K562 (cell line): ENCODE results near the gene SH2D5. TPM values are rescaled to one million over a fixed set of nuclear protein-coding genes. Genes with fewer than 3 reads are reported as not detected.

Experiments
- ATAC-seq: fragments of 200-7000 bp; cut with Tn5 transposase; 3 replicates; pipeline ENCODE4 v1.9.1; 2020; ENCODE audit warnings: moderate library complexity
- BruUV-seq: library from RNA; stranded (reverse); fragments of 400-500 nt; replicated peaks from 2 replicates; lab custom pipeline; 2021; lab: Mats Ljungman, UMichigan
- CTCF ChIA-PET: fragments of 300-600 bp; formaldehyde crosslinking; extraction: SDS; loops from one replicate; lab custom pipeline; 2021; ENCODE audit warnings: low intra/inter-chr PET ratio; lab: Yijun Ruan, JAX
- POLR2A ChIA-PET: fragments of 300-600, 350-650 bp; sonication (Branson Sonifier 250); formaldehyde crosslinking; extraction: SDS; loops from one replicate; lab custom pipeline; 2021; ENCODE audit warnings: antibody characterized with exemption, inconsistent platforms; lab: Yijun Ruan, JAX
- DNase-seq, 4 experiments: peaks; one replicate each; pipeline versions ENCODE4 v3.0.0 to v3.0.0-alpha.2; 2011 to 2018; ENCODE audit warnings: low spot score in 3 of 4, mixed read lengths in 3 of 4; ENCODE audit errors: extremely low read depth in 1 of 4
- FAIRE-seq: peaks from 2 replicates; lab custom pipeline; 2011; peaks lifted over from hg19 to GRCh38; lab: Jason Lieb, UNC
- H2AFZ ChIP-seq: 2 replicates; pipeline ENCODE4 v1.6.0; 2011; ENCODE audit warnings: low read depth, low read length, control low read depth, inconsistent platforms
- H3K27ac ChIP-seq: fragments of 200-600 bp; 3 replicates; pipeline ENCODE4 v1.8.0; 2011; ENCODE audit warnings: low read depth, mild to moderate bottlenecking, control low read depth, inconsistent platforms, low read length, moderate library complexity, mixed read lengths; ENCODE audit errors: extremely low read depth
- H3K27me3 ChIP-seq, 2 experiments: fragments of 300-600 bp in 1 of 2; 2 replicates in 1 of 2; 3 replicates in 1 of 2; pipeline versions ENCODE4 v1.6.0 to v1.8.0; 2011; ENCODE audit warnings: inconsistent platforms in 2 of 2, low read length in 2 of 2, mild to moderate bottlenecking in 1 of 2, mixed read lengths in 1 of 2, moderate library complexity in 1 of 2; ENCODE audit not compliant: control insufficient read depth in 2 of 2, insufficient read depth in 2 of 2
- H3K36me3 ChIP-seq: fragments of 300-600 bp; 3 replicates; pipeline ENCODE4 v1.8.0; 2011; ENCODE audit warnings: mild to moderate bottlenecking, low read length, inconsistent platforms; ENCODE audit not compliant: control insufficient read depth, insufficient read depth
- H3K4me1 ChIP-seq, 2 experiments: fragments of 200-600 bp in 1 of 2; replicated peaks in 1 of 2; 2 replicates in 1 of 2; 3 replicates in 1 of 2; pipeline versions ENCODE4 v1.5.1 to v1.8.0; 2011; ENCODE audit warnings: inconsistent platforms in 2 of 2, low read length in 2 of 2, mild to moderate bottlenecking in 1 of 2, mixed read lengths in 1 of 2, moderate library complexity in 1 of 2; ENCODE audit not compliant: control insufficient read depth in 2 of 2, insufficient read depth in 2 of 2
- H3K4me2 ChIP-seq: 2 replicates; pipeline ENCODE4 v1.6.1; 2011; ENCODE audit warnings: low read length, control low read depth, inconsistent platforms, mixed read lengths; ENCODE audit not compliant: insufficient read depth
- H3K4me3 ChIP-seq: fragments of 200-600 bp; sonication (generic), shearing (Covaris generic); 2 replicates; pipeline ENCODE4 v1.5.1; 2016; ENCODE audit warnings: control low read depth, inconsistent platforms
- H3K79me2 ChIP-seq: fragments of 200-600 bp; 3 replicates; pipeline ENCODE4 v1.8.0; 2011; ENCODE audit warnings: low read length, inconsistent platforms; ENCODE audit not compliant: control insufficient read depth, insufficient read depth
- H3K9ac ChIP-seq, 2 experiments: 2 replicates each; pipeline versions ENCODE4 v1.6.0 to v1.6.1; 2011; ENCODE audit warnings: low read depth in 2 of 2, low read length in 2 of 2, control low read depth in 1 of 2, inconsistent platforms in 1 of 2, mild to moderate bottlenecking in 1 of 2, mixed read lengths in 1 of 2; ENCODE audit not compliant: insufficient read depth in 1 of 2
- H3K9me1 ChIP-seq: one replicate; pipeline ENCODE4 v1.6.0; 2011; ENCODE audit warnings: inconsistent platforms, mild to moderate bottlenecking, low read length, moderate library complexity; ENCODE audit not compliant: control insufficient read depth, insufficient read depth
- H3K9me3 ChIP-seq: replicated peaks from 2 replicates; pipeline ENCODE4 v1.5.1; 2011; ENCODE audit warnings: low read depth, low read length, inconsistent platforms; ENCODE audit not compliant: control insufficient read depth, insufficient read depth
- H4K20me1 ChIP-seq: replicated peaks from 2 replicates; pipeline ENCODE4 v1.6.1; 2011; ENCODE audit warnings: low read length, inconsistent platforms, mixed read lengths; ENCODE audit not compliant: control insufficient read depth, insufficient read depth
- CTCFL ChIP-seq: IDR thresholded peaks from 2 replicates; pipeline ENCODE4 v1.6.1; 2011; ENCODE audit warnings: borderline replicate concordance, low read depth, mild to moderate bottlenecking, moderate library complexity, low read length; ENCODE audit not compliant: insufficient read depth, poor library complexity, severe bottlenecking
- ELF4 ChIP-seq: fragments of 450-650 bp; formaldehyde crosslinking; IDR thresholded peaks from 2 replicates; pipeline ENCODE4 v1.4.0; 2022; ENCODE audit warnings: missing genetic modification characterization
- KLF1 ChIP-seq: fragments of 450-650 bp; IDR thresholded peaks from 2 replicates; pipeline ENCODE4 v1.6.1; 2016; ENCODE audit warnings: missing genetic modification characterization, missing compliant biosample characterization
- RAD21 ChIP-seq, 2 experiments: fragments of 250-450 bp in 1 of 2; fragments of 450-650 bp in 1 of 2; sonication (Bioruptor Pico) in 1 of 2; formaldehyde crosslinking in 1 of 2; IDR thresholded peaks in 1 of 2; conservative IDR thresholded peaks in 1 of 2; 2 replicates each; pipeline versions ENCODE4 v1.4.0 to v1.8.0; 2020 to 2022; ENCODE audit warnings: mild to moderate bottlenecking in 2 of 2, moderate library complexity in 1 of 2
- REST ChIP-seq, 2 experiments: fragments of 450-650 bp; formaldehyde crosslinking in 1 of 2; IDR thresholded peaks; 2 replicates each; pipeline versions ENCODE4 v1.4.0 to v1.6.1; 2014 to 2020; ENCODE audit warnings: mild to moderate bottlenecking in 2 of 2, borderline replicate concordance in 1 of 2, low read depth in 1 of 2
- THAP12 ChIP-seq: fragments of 250-450 bp; sonication (Bioruptor Pico); IDR thresholded peaks from 2 replicates; pipeline ENCODE4 v1.9.0; 2021; ENCODE audit warnings: mild to moderate bottlenecking, inconsistent platforms
- ZZZ3 ChIP-seq: fragments of 450-650 bp; IDR thresholded peaks from 2 replicates; pipeline ENCODE4 v1.6.1; 2016; ENCODE audit warnings: antibody characterized with exemption, mild to moderate bottlenecking, moderate library complexity
- WGBS: fragments of 100-300 bp; shearing (Covaris generic); methylation state at CpG from one replicate; pipeline ENCODE4 v1.1.6; 2016; ENCODE audit warnings: low coverage, mixed read lengths; ENCODE audit not compliant: insufficient coverage; ENCODE audit errors: missing lambda C conversion rate; 5-methylcytosine and 5-hydroxymethylcytosine counted together
- in situ Hi-C: fragments of 300-500 bp; cut with MboI; formaldehyde crosslinking; loops from 4 replicates; pipeline ENCODE4 v1.15.0; 2018; ENCODE audit warnings: inconsistent platforms, mixed read lengths
- intact Hi-C: fragments of 100-400 bp; cut with micrococcal nuclease; formaldehyde crosslinking; loops from 2 replicates; pipeline ENCODE4 v1.14.2; 2022
- polyA plus RNA-seq, 8 experiments: library from polyadenylated mRNA; depleted of rRNA in 4 of 8; stranded (reverse) in 5 of 8; unstranded in 3 of 8; fragments of >200 nt; fragmentation: Nextera tagmentation in 2 of 8; fragmentation: Illumina TruSeq in 1 of 8; extraction: Ambion mirVana in 2 of 8; extraction: Trizol in 1 of 8; gene quantifications; 2 replicates each; pipeline versions ENCODE4 v1.2.1 to v1.2.3, GENCODE V29; 2011 to 2014; ENCODE audit warnings: inconsistent platforms in 1 of 8, missing spikeins in 1 of 8
- total RNA-seq, 7 experiments: library from RNA; depleted of rRNA in 6 of 7; stranded (reverse); fragments of >200 nt in 6 of 7; fragmentation: Illumina TruSeq in 2 of 7; extraction: Trizol in 2 of 7; gene quantifications; 2 replicates each; pipeline versions ENCODE4 v1.2.1 to v1.2.3, GENCODE V29; 2011 to 2021; ENCODE audit warnings: low replicate concordance in 1 of 7
- TF ChIP-seq, protein P1 (sequence below): fragments of 250-450 bp; sonication (Bioruptor Pico); IDR thresholded peaks from 2 replicates; pipeline ENCODE4 v1.8.0; 2021; ENCODE audit warnings: moderate library complexity, mild to moderate bottlenecking, inconsistent platforms

Gene SH2D5
- total and polyA plus RNA-seq, 9 of the 15 experiments (the other 6 are each of a cell fraction or from before 2014, with no cell fraction given): 0.06 to 0.11 TPM; not detected in 7

GRCh38 chr1:20702416-20702815 is 30.1 kb downstream of the SH2D5 start:
- BruUV-seq: no TSS peak
- Histone ChIP-seq H2AFZ (no peak overlapping the region), H3K4me1 (peaks cover 0 to 17% of the 10 kb centered on the region in 2 experiments; a peak in 3 of 5 replicates), H3K36me3 (no peaks in the 10 kb centered on the region), H4K20me1 (peaks cover 5% of the 10 kb centered on the region; the same call in 1 of the 2 replicates), H3K27me3 (peaks cover 0 to 9% of the 10 kb centered on the region in 2 experiments; a peak in 1 of 5 replicates), H3K27ac (no peak overlapping the region), H3K79me2 (no peaks in the 10 kb centered on the region), H3K4me2 (no peak overlapping the region), H3K9me1 (no peaks in the 10 kb centered on the region), H3K4me3 (no peak overlapping the region), H3K9ac (no peak overlapping the region), H3K9me3 (no peaks in the 10 kb centered on the region)
- ATAC-seq (peak; percentile 78), DNase-seq (peak in 2 of 4 experiments; percentile 44 to 48), FAIRE-seq (peak; percentile 70)
- in situ Hi-C loops (loop anchor here (10.0 kb wide), 1 partner anchor 662 kb away; no protein-coding TSS in a partner anchor), intact Hi-C loops (no loop called here)
- ChIA-PET CTCF (no interaction called here), POLR2A (interaction anchor here (0.6 to 0.8 kb wide), 2 partner anchors 84 to 878 kb away, joined by 3 read pairs; no protein-coding TSS in a partner anchor)
- WGBS: 6% methylated on average over 1 of the region's 1 CpG
- TF ChIP-seq ZZZ3 (no peak), CTCFL (peak; percentile 47), ELF4 (CRISPR knock-in tag) (no peak), REST (IDR thresholded peaks at IDR 0.05; ENCODE audit: borderline replicate concordance) (peak; percentile 29; the same call in 1 of the 2 replicates), REST (CRISPR knock-in tag; IDR thresholded peaks at IDR 0.05; ENCODE audit: low read depth) (no peak), KLF1 (no peak), RAD21 (CRISPR knock-in tag; conservative IDR thresholded peaks at IDR 0.05 in 1 of 2, IDR thresholded peaks at IDR 0.05 in 1 of 2) (peak; percentile 29 to 71), THAP12 (CRISPR knock-in tag) (no peak)
- TF ChIP-seq, protein P1, sequence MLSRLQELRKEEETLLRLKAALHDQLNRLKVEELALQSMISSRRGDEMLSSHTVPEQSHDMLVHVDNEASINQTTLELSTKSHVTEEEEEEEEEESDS (CRISPR knock-in tag): no peak
